ENCODE results near the gene SSB.

SSB gene

GRCh38 chr2:169790581-169790980 is 8.1 kb upstream of the SSB start:
- Histone ChIP-seq H3K4me3 (ENCODE audit: insufficient read depth, low read length, poor library complexity, severe bottlenecking) (no peak overlapping the region), H3K9me2 (replicated peaks; ENCODE audit: insufficient read depth, low read length) (no peaks in the 10 kb centered on the region), H3K4me2 (ENCODE audit: low read depth, low read length, poor library complexity, severe bottlenecking) (no peak overlapping the region), H3K9ac (ENCODE audit: low read length) (no peak overlapping the region), H2AFZ (ENCODE audit: low read depth, low read length, severe bottlenecking) (no peak overlapping the region), H3F3A (ENCODE audit: insufficient read depth) (no peaks in the 10 kb centered on the region), H3K36me3 (ENCODE audit: low read length) (no peaks in the 10 kb centered on the region), H3K27ac (ENCODE audit: low read depth, low read length) (no peak overlapping the region), H3K27me3 (ENCODE audit: low read length) (no peaks in the 10 kb centered on the region), H4K20me1 (ENCODE audit: low read depth, low read length) (no peaks in the 10 kb centered on the region), H3K9me3 (ENCODE audit: insufficient read depth, low read length) (no peaks in the 10 kb centered on the region), H3K79me2 (ENCODE audit: insufficient read depth, low read length) (no peaks in the 10 kb centered on the region)
- TF ChIP-seq EZH2phosphoT487 (conservative IDR thresholded peaks at IDR 0.05; ENCODE audit: low read length) (no peak), CTCF (IDR thresholded peaks at IDR 0.05; ENCODE audit: insufficient read depth, low read length, poor library complexity, severe bottlenecking) (no peak)

- no peaks in the 10 kb centered on the region for H4K20me1 ChIP-seq (ENCODE audit: low read depth, low read length)
- TF ChIP-seq EZH2phosphoT487 (conservative IDR thresholded peaks at IDR 0.05; ENCODE audit: low read length) (no peak), CTCF (IDR thresholded peaks at IDR 0.05; ENCODE audit: insufficient read depth, low read length, poor library complexity, severe bottlenecking) (no peak)
- H3K27me3 ChIP-seq (ENCODE audit: low read length) = no peaks in the 10 kb centered on the region
- H3K9me2 ChIP-seq (replicated peaks; ENCODE audit: insufficient read depth, low read length) = no peaks in the 10 kb centered on the region
- peaks cover 11% of the 10 kb centered on the region for H3K79me2 ChIP-seq (ENCODE audit: insufficient read depth, low read length)
- no peak overlapping the region for H2AFZ ChIP-seq (ENCODE audit: low read depth, low read length, severe bottlenecking)
- H3K9me3 ChIP-seq (ENCODE audit: insufficient read depth, low read length) = no peaks in the 10 kb centered on the region
- H3F3A ChIP-seq (ENCODE audit: insufficient read depth) = peaks cover 10% of the 10 kb centered on the region
- no peak overlapping the region for H3K27ac ChIP-seq (ENCODE audit: low read depth, low read length)
- H3K9ac ChIP-seq (ENCODE audit: low read length) = no peak overlapping the region
- H3K36me3 ChIP-seq (ENCODE audit: low read length) = no peaks in the 10 kb centered on the region
- no peak overlapping the region for H3K4me2 ChIP-seq (ENCODE audit: low read depth, low read length, poor library complexity, severe bottlenecking)
- no peak overlapping the region for H3K4me3 ChIP-seq (ENCODE audit: insufficient read depth, low read length, poor library complexity, severe bottlenecking)
Observed at GRCh38 chr2:169795181-169795580, 3.5 kb upstream of the SSB start.

GRCh38 chr2:169796441-169796840 is 2.2 kb upstream of the SSB start:
- H4K20me1 ChIP-seq (ENCODE audit: low read depth, low read length) = no peaks in the 10 kb centered on the region

More at GRCh38 chr2:169796441-169796840, 2.2 kb upstream of the SSB start:
- Histone ChIP-seq H3K9me3 (ENCODE audit: insufficient read depth, low read length) (no peaks in the 10 kb centered on the region), H3F3A (ENCODE audit: insufficient read depth) (peaks cover 21% of the 10 kb centered on the region), H2AFZ (ENCODE audit: low read depth, low read length, severe bottlenecking) (no peak overlapping the region), H3K79me2 (ENCODE audit: insufficient read depth, low read length) (peaks cover 24% of the 10 kb centered on the region), H3K9ac (ENCODE audit: low read length) (no peak overlapping the region), H3K27me3 (ENCODE audit: low read length) (no peaks in the 10 kb centered on the region), H3K4me3 (ENCODE audit: insufficient read depth, low read length, poor library complexity, severe bottlenecking) (no peak overlapping the region), H3K27ac (ENCODE audit: low read depth, low read length) (no peak overlapping the region), H3K36me3 (ENCODE audit: low read length) (peaks cover 5% of the 10 kb centered on the region; the same call in 1 of the 2 replicates), H3K4me2 (ENCODE audit: low read depth, low read length, poor library complexity, severe bottlenecking) (no peak overlapping the region), H3K9me2 (replicated peaks; ENCODE audit: insufficient read depth, low read length) (no peaks in the 10 kb centered on the region)
- TF ChIP-seq CTCF (IDR thresholded peaks at IDR 0.05; ENCODE audit: insufficient read depth, low read length, poor library complexity, severe bottlenecking) (no peak), EZH2phosphoT487 (conservative IDR thresholded peaks at IDR 0.05; ENCODE audit: low read length) (no peak)
